IPS-20b (cell line): ENCODE results near the gene OOSP3.
"Not testable (repeated sequence)": the region's sequence is repeated elsewhere in the genome, so short reads cannot be mapped to it uniquely, and the experiment has no call there.

Experiments
- H3K27ac ChIP-seq: one replicate; pipeline ENCODE4 v1.5.1; 2013; ENCODE audit warnings: low read length
- H3K27me3 ChIP-seq: 2 replicates; pipeline ENCODE4 v1.6.1; 2013; ENCODE audit warnings: mild to moderate bottlenecking, low read length, inconsistent platforms; ENCODE audit not compliant: insufficient read depth
- H3K36me3 ChIP-seq: 2 replicates; pipeline ENCODE4 v1.6.1; 2013; ENCODE audit warnings: low read depth, mild to moderate bottlenecking, inconsistent platforms, low read length, moderate library complexity; ENCODE audit not compliant: insufficient read depth
- H3K4me1 ChIP-seq: 2 replicates; pipeline ENCODE4 v1.6.1; 2013; ENCODE audit warnings: mild to moderate bottlenecking, control low read depth, inconsistent platforms, low read length, moderate library complexity; ENCODE audit not compliant: insufficient read depth
- H3K4me3 ChIP-seq: 2 replicates; pipeline ENCODE4 v1.5.1; 2013; ENCODE audit warnings: mild to moderate bottlenecking, low read length, inconsistent platforms
- H3K9ac ChIP-seq: 2 replicates; pipeline ENCODE4 v1.6.1; 2013; ENCODE audit warnings: low read depth, mild to moderate bottlenecking, inconsistent platforms, low read length, moderate library complexity
- H3K9me3 ChIP-seq: 2 replicates; pipeline ENCODE4 v1.6.1; 2013; ENCODE audit warnings: mild to moderate bottlenecking, low read depth, low read length, inconsistent platforms; ENCODE audit not compliant: insufficient read depth

Gene OOSP3

DNA sequence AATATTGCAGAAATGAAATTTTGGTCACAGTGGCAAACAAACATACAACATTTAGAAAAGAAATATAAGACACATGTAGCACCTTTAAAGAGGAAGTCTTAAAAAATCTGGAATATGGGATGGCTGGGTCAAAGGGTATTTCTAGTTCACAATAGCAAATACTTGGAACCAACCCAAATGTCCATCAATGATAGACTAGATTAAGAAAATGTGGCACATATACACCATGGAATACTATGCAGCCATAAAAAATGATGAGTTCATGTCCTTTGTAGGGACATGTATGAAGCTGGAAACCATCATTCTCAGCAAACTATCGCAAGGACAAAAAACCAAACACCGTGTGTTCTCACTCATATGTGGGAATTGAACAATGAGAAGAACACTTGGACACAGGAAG is 25.0 kb downstream of the OOSP3 start:
- H3K27ac ChIP-seq, H3K4me3 ChIP-seq, H3K4me1 ChIP-seq, H3K27me3 ChIP-seq, H3K9me3 ChIP-seq, H3K36me3 ChIP-seq, H3K9ac ChIP-seq: not testable (repeated sequence)

DNA sequence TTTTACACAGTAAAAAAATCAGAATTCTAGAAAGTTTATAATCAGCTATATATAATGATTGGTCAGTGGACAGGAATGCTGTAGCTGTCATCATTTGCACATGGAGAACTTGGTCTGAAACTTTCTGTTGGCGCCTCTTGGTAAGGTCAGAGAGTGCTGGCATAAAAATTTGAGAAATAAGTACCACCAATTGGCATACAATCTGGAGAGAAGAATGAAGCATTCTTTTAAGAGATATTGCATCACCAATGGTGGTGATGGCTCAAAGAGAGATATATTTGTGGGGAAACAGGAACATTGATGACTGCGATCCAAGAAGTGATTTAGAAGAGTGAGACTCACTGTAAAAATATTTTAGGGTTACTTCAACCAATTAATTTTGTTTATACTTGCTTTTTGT is 39.9 kb downstream of the OOSP3 start:
- H3K9me3 ChIP-seq = peaks cover 17% of the 10 kb centered on the region
- no peak overlapping the region for H3K27ac ChIP-seq
- H3K27me3 ChIP-seq = no peaks in the 10 kb centered on the region

DNA sequence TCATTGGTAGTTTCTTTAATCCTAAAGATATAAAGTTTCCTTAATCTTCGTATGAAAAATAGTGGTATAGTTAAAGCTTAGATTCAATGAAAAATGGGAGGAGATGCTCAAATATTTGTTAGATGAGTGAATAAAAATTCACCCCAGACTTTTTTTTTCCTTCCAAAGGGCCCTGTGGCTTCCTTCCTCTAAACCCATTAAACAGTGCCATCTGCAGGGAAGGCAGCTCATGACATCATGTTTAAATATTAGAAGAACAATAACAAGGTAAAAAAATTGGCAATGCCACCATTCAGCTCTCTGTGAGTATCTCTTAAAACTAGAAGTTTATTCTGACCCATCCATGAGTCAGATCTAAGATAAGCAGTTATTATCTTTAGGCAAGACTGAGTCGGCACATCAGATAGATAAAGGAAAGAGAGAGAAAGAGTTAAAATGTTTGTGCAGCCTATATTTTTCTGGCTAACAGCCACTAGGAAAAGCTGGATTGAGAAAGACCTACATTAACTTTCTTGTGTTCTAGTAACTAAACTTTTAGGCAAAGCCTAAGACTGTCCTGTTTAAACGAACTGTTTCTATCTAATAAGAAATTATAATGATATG is 40.5 kb downstream of the OOSP3 start:
- no peaks in the 10 kb centered on the region for H3K4me1 ChIP-seq
- no peaks in the 10 kb centered on the region for H3K36me3 ChIP-seq
- H3K4me3 ChIP-seq = no peak overlapping the region
- no peaks in the 10 kb centered on the region for H3K27me3 ChIP-seq
- H3K9ac ChIP-seq = no peak overlapping the region
- H3K27ac ChIP-seq = no peak overlapping the region
- H3K9me3 ChIP-seq = peaks cover 23% of the 10 kb centered on the region

More for the DNA sequence above, 39.9 kb downstream of the OOSP3 start:
- no peaks in the 10 kb centered on the region for H3K36me3 ChIP-seq
- no peak overlapping the region for H3K9ac ChIP-seq
- H3K4me3 ChIP-seq = no peak overlapping the region
- H3K4me1 ChIP-seq = no peaks in the 10 kb centered on the region

DNA sequence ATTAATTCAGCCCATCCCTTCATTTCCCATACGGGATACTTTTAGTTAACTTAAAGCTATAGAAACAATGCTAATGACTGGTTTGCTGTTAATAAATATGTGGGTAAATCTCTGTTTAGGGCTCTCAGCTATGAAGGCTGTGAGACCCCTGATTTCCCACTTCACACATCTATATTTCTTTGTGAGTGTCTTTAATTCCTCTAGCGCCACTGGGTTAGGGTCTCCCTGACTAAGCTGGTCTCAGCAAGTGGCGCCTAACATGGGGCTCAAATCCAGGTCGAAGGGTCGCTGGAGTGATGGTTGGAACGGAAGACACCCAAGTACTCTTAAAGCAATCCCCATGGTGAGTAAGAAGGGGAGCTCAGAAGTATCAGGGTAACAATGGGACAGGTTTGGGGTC is 45.2 kb downstream of the OOSP3 start:
- Histone ChIP-seq H3K9me3 (peaks cover 49% of the 10 kb centered on the region), H3K27ac (no peak overlapping the region), H3K27me3 (no peaks in the 10 kb centered on the region), H3K9ac (no peak overlapping the region), H3K4me3 (no peak overlapping the region), H3K4me1 (no peaks in the 10 kb centered on the region), H3K36me3 (no peaks in the 10 kb centered on the region)

DNA sequence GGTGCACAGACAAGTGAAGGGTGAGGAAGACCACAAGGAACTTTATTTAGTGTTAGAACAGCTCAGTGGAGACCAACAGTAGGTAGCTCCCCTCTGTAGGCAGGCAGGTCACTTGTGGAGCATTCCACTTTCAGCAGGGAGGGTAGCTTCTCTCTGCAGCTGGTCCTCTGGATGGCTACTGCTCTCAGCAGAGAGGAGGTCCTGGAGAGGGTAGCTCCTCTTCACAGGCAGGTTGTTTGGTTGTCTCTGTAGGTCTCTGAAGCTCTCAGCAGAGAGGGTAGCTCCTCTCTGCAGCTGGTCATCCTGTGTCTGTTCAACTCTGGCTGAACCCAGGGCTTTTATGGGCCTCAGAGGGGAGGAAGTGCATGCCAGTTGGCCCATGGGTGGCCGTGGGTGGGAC is 53.1 kb downstream of the OOSP3 start:
- Histone ChIP-seq H3K9me3 (peaks cover 35% of the 10 kb centered on the region), H3K27me3 (no peaks in the 10 kb centered on the region), H3K9ac (no peak overlapping the region), H3K4me3 (no peak overlapping the region), H3K4me1 (no peaks in the 10 kb centered on the region), H3K36me3 (no peaks in the 10 kb centered on the region), H3K27ac (no peak overlapping the region)

DNA sequence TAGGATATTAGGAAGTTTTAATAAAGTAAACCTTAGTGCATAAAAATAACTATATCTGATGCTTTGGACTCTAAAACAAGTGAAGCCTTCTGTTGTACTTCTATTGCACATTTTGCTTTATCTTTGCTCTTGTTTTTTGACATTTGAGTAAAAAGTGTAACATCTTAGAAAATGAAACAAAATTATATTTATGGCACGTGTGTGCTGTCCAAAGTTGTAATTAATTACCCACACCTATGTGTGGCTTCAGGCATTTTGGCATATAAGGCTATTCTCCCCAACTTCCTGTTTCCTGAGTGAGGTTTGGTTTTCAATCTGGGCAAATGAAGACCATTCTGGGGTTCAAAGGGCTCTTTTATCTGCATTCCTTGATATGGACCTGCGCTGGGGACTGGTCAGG is 59.5 kb downstream of the OOSP3 start, which contains the start of gene OOSP1:
TSS of gene OOSP1 (plus strand) at position 301 of the 400 bp plus-strand sequence. CDS start at position 324, 23 bp downstream.
- Histone ChIP-seq H3K4me3 (no peak within 1 kb of the TSS), H3K27ac (no peak within 1 kb of the TSS), H3K27me3 (no peaks in the 10 kb centered on the region), H3K9me3 (no peaks in the 10 kb centered on the region), H3K9ac (no peak within 1 kb of the TSS), H3K36me3 (no peaks in the 10 kb centered on the region), H3K4me1 (no peaks in the 10 kb centered on the region)

DNA sequence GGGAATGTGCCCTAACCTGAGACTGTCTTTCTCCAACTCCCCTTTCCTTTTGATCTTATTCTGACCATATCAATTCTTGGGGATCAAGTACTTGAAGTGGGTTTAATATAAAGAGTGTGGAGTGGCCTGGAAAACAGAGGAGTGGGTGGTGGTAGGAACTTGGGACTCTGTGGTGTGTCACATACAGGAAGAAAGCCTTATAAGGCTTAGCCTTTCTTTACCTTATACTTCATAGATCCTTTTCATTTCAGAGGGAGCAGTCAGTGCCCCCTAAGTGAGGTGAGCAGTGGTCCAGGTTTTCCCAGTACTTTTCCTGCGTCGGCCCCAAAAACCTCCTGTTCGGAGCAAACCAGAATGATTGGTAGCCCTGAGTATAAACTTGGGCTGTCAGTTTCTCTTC is 60.1 kb downstream of the OOSP3 start:
- H3K4me3 ChIP-seq = no peak overlapping the region
- H3K27ac ChIP-seq = no peak overlapping the region
- H3K9ac ChIP-seq = no peak overlapping the region

DNA sequence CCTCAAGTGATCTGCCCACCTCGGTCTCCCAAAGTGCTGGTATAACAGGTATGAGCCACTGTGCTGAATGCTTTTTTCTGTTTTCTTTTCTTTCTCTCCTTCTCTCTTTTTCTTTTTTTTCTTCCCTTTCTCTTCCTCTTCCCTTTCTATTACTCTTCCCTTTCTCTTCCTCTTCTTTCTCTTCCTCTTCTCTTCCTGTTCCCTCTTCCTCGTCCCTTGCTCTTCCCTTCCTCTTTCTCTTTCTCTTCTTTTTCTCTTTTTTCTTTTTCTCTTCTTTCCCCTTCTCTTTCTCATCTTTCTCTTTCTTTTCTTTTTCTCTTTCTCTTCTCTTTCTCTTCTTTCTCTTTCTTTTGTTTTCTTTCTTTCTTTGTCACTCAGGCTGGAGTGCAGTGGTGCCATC is 60.9 kb downstream of the OOSP3 start:
- H3K4me3 ChIP-seq = no peak overlapping the region
- H3K9ac ChIP-seq = no peak overlapping the region
- no peak overlapping the region for H3K27ac ChIP-seq
- 0 out of 2 replicates have a peak, but pooled peaks cover 3% of the 10 kb centered on the region for H3K9me3 ChIP-seq
- H3K27me3 ChIP-seq = no peaks in the 10 kb centered on the region
- H3K36me3 ChIP-seq = no peaks in the 10 kb centered on the region
- H3K4me1 ChIP-seq = no peaks in the 10 kb centered on the region

More for the DNA sequence above, 60.1 kb downstream of the OOSP3 start:
- Histone ChIP-seq H3K9me3 (0 out of 2 replicates have a peak, but pooled peaks cover under 1% of the 10 kb centered on the region), H3K27me3 (no peaks in the 10 kb centered on the region), H3K4me1 (no peaks in the 10 kb centered on the region), H3K36me3 (no peaks in the 10 kb centered on the region)

DNA sequence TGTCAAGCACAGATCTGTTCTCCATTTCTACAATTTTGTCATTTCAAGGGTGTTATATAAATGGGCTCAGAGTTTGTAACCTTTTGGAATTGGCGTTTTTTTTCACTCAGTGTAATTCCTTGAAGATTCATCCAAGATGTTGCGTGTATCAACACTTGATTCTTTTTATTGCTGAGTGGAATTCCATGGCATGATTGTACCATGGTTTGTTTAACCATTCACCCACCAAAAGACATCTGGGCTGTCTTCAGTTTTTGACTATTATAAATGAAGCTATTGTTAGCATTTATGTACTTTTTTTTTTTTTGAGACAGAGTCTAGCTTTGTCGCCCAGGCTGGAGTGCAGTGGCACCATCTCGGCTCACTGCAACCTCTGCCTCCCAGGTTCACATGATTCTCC is 62.5 kb downstream of the OOSP3 start:
- Histone ChIP-seq H3K27ac (no peak overlapping the region), H3K27me3 (no peaks in the 10 kb centered on the region), H3K4me1 (no peaks in the 10 kb centered on the region), H3K9me3 (0 out of 2 replicates have a peak, but pooled peaks cover 3% of the 10 kb centered on the region), H3K36me3 (no peaks in the 10 kb centered on the region), H3K9ac (no peak overlapping the region), H3K4me3 (no peak overlapping the region)

DNA sequence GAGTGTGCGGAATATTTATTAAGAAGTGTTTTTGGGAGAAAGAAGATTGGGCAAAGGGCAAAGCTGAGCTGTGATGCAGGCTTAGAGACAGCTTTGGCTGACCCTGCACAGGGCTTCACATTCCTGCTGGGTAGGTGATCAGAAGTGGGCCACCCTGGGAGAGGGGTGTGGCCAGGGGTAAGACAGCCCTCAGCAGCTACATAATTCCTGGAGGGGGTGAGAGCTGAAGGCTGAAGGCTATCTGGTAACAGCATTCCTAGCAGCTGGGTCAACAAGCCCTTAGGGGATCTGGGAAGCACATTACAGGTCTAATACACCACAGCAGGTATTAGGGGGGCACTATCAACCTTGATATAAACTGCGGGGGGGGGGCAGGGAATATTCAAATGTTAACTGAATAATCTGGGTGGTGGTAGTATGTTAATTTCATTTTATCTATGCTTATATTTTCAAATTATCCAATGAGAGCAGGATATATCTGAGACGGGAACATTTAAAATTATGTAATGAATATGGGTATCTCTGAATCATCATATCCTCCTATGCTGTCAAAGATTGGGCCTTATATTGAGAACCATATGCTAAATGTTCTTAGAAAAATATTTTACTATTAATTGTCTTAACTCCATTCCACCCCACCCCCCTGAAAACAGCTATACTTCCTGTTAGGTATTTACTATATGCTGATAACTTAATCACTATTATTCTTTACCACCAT is 65.6 kb downstream of the OOSP3 start:
- Histone ChIP-seq H3K27ac (no peak overlapping the region), H3K4me3 (no peak overlapping the region), H3K36me3 (no peaks in the 10 kb centered on the region), H3K27me3 (no peaks in the 10 kb centered on the region), H3K9me3 (0 out of 2 replicates have a peak, but pooled peaks cover 3% of the 10 kb centered on the region), H3K9ac (no peak overlapping the region), H3K4me1 (no peaks in the 10 kb centered on the region)

DNA sequence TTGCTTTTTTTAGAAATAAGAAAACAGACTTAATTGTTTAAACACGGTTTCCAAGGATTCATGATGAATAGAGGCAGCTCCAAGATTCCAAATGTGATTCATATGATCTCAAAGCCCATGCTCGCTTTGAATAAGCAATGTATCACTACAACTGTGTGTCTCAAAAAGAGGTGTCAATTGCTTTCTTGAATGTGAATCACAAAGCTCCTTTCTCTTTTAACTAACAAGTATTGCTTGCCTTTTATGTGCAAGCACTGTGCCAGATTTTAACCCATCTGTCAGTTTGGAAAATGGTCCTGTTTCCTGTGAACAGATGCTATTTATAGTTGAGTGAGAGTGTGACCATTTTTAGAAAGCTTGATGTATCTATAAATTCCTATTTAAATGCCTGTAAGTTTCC is 66.1 kb downstream of the OOSP3 start:
- no peaks in the 10 kb centered on the region for H3K36me3 ChIP-seq
- H3K4me1 ChIP-seq = no peaks in the 10 kb centered on the region
- H3K27ac ChIP-seq = no peak overlapping the region
- no peak overlapping the region for H3K9ac ChIP-seq
- H3K27me3 ChIP-seq = no peaks in the 10 kb centered on the region
- 0 out of 2 replicates have a peak, but pooled peaks cover 3% of the 10 kb centered on the region for H3K9me3 ChIP-seq
- no peak overlapping the region for H3K4me3 ChIP-seq
